Liver (tissue), 9 donors: ENCODE results near the gene XXYLT1. TPM values are rescaled to one million over a fixed set of nuclear protein-coding genes. Genes with fewer than 3 reads are reported as not detected.

Experiments
- DNase-seq: peaks from one replicate; pipeline ENCODE4 v3.0.0-alpha.2; 2017; ENCODE audit warnings: low spot score
- H3K27ac ChIP-seq, 2 donors: one replicate each; pipeline ENCODE4 v1.7.0; 2013; ENCODE audit warnings: inconsistent platforms in 2 of 2, low read length in 2 of 2, control low read depth in 1 of 2, low read depth in 1 of 2, mild to moderate bottlenecking in 1 of 2
- H3K27me3 ChIP-seq, 4 donors: one replicate each; pipeline versions ENCODE4 v1.6.1 to v1.7.0; 2013; ENCODE audit warnings: low read length in 3 of 4, inconsistent platforms in 1 of 4, mild to moderate bottlenecking in 1 of 4, moderate library complexity in 1 of 4; ENCODE audit not compliant: control insufficient read depth in 4 of 4, insufficient read depth in 4 of 4
- H3K36me3 ChIP-seq, 4 donors: one replicate each; pipeline versions ENCODE4 v1.6.1 to v1.7.0; 2013; ENCODE audit warnings: low read length in 3 of 4, mild to moderate bottlenecking in 3 of 4, low read depth in 1 of 4, moderate library complexity in 1 of 4; ENCODE audit not compliant: control insufficient read depth in 4 of 4, insufficient read depth in 3 of 4
- H3K4me1 ChIP-seq, 4 donors: one replicate each; pipeline versions ENCODE4 v1.6.1 to v1.7.0; 2013; ENCODE audit warnings: low read length in 3 of 4, mild to moderate bottlenecking in 3 of 4, moderate library complexity in 1 of 4; ENCODE audit not compliant: control insufficient read depth in 4 of 4, insufficient read depth in 4 of 4
- H3K4me3 ChIP-seq, 3 donors: one replicate each; pipeline versions ENCODE4 v1.6.1 to v1.7.0; 2013; ENCODE audit warnings: low read length in 3 of 3, control low read depth in 1 of 3, low read depth in 1 of 3, mild to moderate bottlenecking in 1 of 3
- H3K9ac ChIP-seq, 2 donors: one replicate each; pipeline ENCODE4 v1.7.0; 2013; ENCODE audit warnings: low read length in 2 of 2, mild to moderate bottlenecking in 2 of 2, moderate library complexity in 2 of 2, control low read depth in 1 of 2, low read depth in 1 of 2
- H3K9me3 ChIP-seq, 4 donors: one replicate each; pipeline versions ENCODE4 v1.6.1 to v1.7.0; 2013; ENCODE audit warnings: low read length in 3 of 4; ENCODE audit not compliant: control insufficient read depth in 4 of 4
- CTCF ChIP-seq: fragments of 150-350 bp; IDR thresholded peaks from 2 replicates; pipeline ENCODE4 v1.5.1; 2017; ENCODE audit warnings: improper control_type of control experiment, low read depth, low read length; ENCODE audit not compliant: missing input control
- EGR1 ChIP-seq, 2 donors: IDR thresholded peaks; 2 replicates each; pipeline ENCODE4 v1.6.1; 2016 to 2018; ENCODE audit warnings: antibody characterized with exemption in 2 of 2, low read depth in 2 of 2
- FOXA1 ChIP-seq: IDR thresholded peaks from 2 replicates; pipeline ENCODE4 v1.6.1; 2016; ENCODE audit warnings: antibody characterized with exemption
- FOXA2 ChIP-seq: IDR thresholded peaks from 2 replicates; pipeline ENCODE4 v1.6.1; 2016; ENCODE audit warnings: antibody characterized with exemption
- GABPA ChIP-seq, 2 donors: IDR thresholded peaks in 1 of 2; conservative IDR thresholded peaks in 1 of 2; 2 replicates each; pipeline ENCODE4 v1.6.1; 2016; ENCODE audit warnings: antibody characterized with exemption in 2 of 2, mild to moderate bottlenecking in 1 of 2, moderate library complexity in 1 of 2
- HNF4A ChIP-seq, 2 donors: conservative IDR thresholded peaks; 2 replicates each; pipeline ENCODE4 v1.6.1; 2016; ENCODE audit warnings: antibody characterized with exemption in 2 of 2, mild to moderate bottlenecking in 2 of 2
- HNF4G ChIP-seq: IDR thresholded peaks from 2 replicates; pipeline ENCODE4 v1.6.1; 2016; ENCODE audit warnings: antibody characterized with exemption
- JUND ChIP-seq, 2 donors: IDR thresholded peaks; 2 replicates each; pipeline ENCODE4 v1.6.1; 2016; ENCODE audit warnings: antibody characterized with exemption in 2 of 2
- MAX ChIP-seq: IDR thresholded peaks from 2 replicates; pipeline ENCODE4 v1.6.1; 2016; ENCODE audit warnings: antibody characterized with exemption
- NR2F2 ChIP-seq: IDR thresholded peaks from 2 replicates; pipeline ENCODE4 v1.6.1; 2016; ENCODE audit warnings: antibody characterized with exemption
- RAD21 ChIP-seq, 2 donors: IDR thresholded peaks; 2 replicates each; pipeline ENCODE4 v1.6.1; 2016; ENCODE audit warnings: antibody characterized with exemption in 2 of 2, mild to moderate bottlenecking in 2 of 2
- REST ChIP-seq: IDR thresholded peaks from 2 replicates; pipeline ENCODE4 v1.6.1; 2016; ENCODE audit warnings: antibody characterized with exemption, mild to moderate bottlenecking
- RXRA ChIP-seq, 2 donors: IDR thresholded peaks; 2 replicates each; pipeline ENCODE4 v1.6.1; 2017 to 2018; ENCODE audit warnings: antibody characterized with exemption in 2 of 2, mild to moderate bottlenecking in 1 of 2
- SP1 ChIP-seq: IDR thresholded peaks from 2 replicates; pipeline ENCODE4 v1.6.1; 2018; ENCODE audit warnings: antibody characterized with exemption, mild to moderate bottlenecking
- TAF1 ChIP-seq: conservative IDR thresholded peaks from 2 replicates; pipeline ENCODE4 v1.6.1; 2016; ENCODE audit warnings: antibody characterized with exemption, mild to moderate bottlenecking
- YY1 ChIP-seq: IDR thresholded peaks from 2 replicates; pipeline ENCODE4 v1.6.1; 2016; ENCODE audit warnings: antibody characterized with exemption, mild to moderate bottlenecking
- WGBS: extraction: QIAGEN DNeasy Blood & Tissue Kit; methylation state at CpG from one replicate; pipeline ENCODE4 v1.1.7; 2013; 5-methylcytosine and 5-hydroxymethylcytosine counted together
- polyA plus RNA-seq, 2 donors: library from polyadenylated mRNA; stranded (reverse) in 1 of 2; unstranded in 1 of 2; fragments of 200-250 nt in 1 of 2; fragments of >200 nt in 1 of 2; fragmentation: Nextera tagmentation in 1 of 2; extraction: Ambion mirVana in 1 of 2; gene quantifications; one replicate each; pipeline versions ENCODE4 v1.2.1 to v1.2.3, GENCODE V29; 2013 to 2015
- total RNA-seq, 2 donors: library from RNA; depleted of rRNA; stranded (reverse); fragments of >200 nt; gene quantifications; one replicate each; pipeline ENCODE4 v1.2.3, GENCODE V29; 2014
- TF ChIP-seq, protein P1 (sequence below): IDR thresholded peaks from 2 replicates; pipeline ENCODE4 v1.6.1; 2016; ENCODE audit warnings: antibody characterized with exemption
- TF ChIP-seq, protein P2 (sequence below): IDR thresholded peaks from 2 replicates; pipeline ENCODE4 v1.6.1; 2016; ENCODE audit warnings: antibody characterized with exemption
- donor health status: healthy.
- donor health status: healthy.
- donor health status: healthy.
- donor health status: healthy.
- donor health status: healthy.

The XXYLT1 gene
- total and polyA plus RNA-seq, 4 donors, result 0.93 to 7.6 (median 2.8) TPM

DNA sequence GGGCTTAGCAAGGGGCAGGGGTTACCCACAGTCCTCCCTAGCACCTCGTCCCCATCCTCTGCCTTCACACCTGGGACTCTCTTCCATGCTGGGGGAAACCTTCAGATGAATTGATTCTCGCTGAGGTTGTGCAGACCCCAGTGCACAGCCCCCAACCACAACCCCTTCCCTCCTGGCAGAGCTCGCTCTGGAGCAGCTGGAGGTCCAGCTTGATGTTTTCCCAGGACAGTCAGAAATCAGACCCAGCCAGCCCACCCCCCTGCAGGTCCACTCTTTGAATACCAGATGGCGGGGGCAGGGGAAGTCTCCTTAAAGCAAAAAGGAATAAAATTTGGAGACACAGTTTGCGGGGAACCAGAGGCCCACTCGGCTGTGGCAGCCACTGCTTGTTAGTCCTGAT lies 234.4 kb downstream of the XXYLT1 start:
- no peak overlapping the region for H3K27ac ChIP-seq
- H3K4me3 ChIP-seq, result no peak overlapping the region
- no peak for DNase-seq
- H3K36me3 ChIP-seq, result no peaks in the 10 kb centered on the region
- peaks cover 21 to 39% (median 34%) of the 10 kb centered on the region in 4 donors for H3K4me1 ChIP-seq
- no peaks in the 10 kb centered on the region for H3K27me3 ChIP-seq
- WGBS, result 92% methylated on average over 6 of the region's 6 CpGs
- H3K9me3 ChIP-seq, result no peaks in the 10 kb centered on the region
- TF ChIP-seq NR2F2 (no peak), TAF1 (no peak), REST (no peak), RAD21 (IDR thresholded peaks at IDR 0.05) (no peak), EGR1 (IDR thresholded peaks at IDR 0.05; ENCODE audit: low read depth in 2 of 2) (no peak), YY1 (no peak), FOXA2 (no peak), JUND (IDR thresholded peaks at IDR 0.05) (no peak), MAX (no peak), HNF4G (no peak), GABPA (IDR thresholded peaks at IDR 0.05 in 1 of 2, conservative IDR thresholded peaks at IDR 0.05 in 1 of 2) (no peak), RXRA (IDR thresholded peaks at IDR 0.05) (no peak), FOXA1 (no peak), CTCF (no peak), HNF4A (conservative IDR thresholded peaks at IDR 0.05) (no peak)
- TF ChIP-seq, protein P1, sequence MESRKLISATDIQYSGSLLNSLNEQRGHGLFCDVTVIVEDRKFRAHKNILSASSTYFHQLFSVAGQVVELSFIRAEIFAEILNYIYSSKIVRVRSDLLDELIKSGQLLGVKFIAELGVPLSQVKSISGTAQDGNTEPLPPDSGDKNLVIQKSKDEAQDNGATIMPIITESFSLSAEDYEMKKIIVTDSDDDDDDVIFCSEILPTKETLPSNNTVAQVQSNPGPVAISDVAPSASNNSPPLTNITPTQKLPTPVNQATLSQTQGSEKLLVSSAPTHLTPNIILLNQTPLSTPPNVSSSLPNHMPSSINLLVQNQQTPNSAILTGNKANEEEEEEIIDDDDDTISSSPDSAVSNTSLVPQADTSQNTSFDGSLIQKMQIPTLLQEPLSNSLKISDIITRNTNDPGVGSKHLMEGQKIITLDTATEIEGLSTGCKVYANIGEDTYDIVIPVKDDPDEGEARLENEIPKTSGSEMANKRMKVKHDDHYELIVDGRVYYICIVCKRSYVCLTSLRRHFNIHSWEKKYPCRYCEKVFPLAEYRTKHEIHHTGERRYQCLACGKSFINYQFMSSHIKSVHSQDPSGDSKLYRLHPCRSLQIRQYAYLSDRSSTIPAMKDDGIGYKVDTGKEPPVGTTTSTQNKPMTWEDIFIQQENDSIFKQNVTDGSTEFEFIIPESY, result no peak
- TF ChIP-seq, protein P2, sequence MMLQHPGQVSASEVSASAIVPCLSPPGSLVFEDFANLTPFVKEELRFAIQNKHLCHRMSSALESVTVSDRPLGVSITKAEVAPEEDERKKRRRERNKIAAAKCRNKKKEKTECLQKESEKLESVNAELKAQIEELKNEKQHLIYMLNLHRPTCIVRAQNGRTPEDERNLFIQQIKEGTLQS, result no peak
- no peak overlapping the region for H3K9ac ChIP-seq

DNA sequence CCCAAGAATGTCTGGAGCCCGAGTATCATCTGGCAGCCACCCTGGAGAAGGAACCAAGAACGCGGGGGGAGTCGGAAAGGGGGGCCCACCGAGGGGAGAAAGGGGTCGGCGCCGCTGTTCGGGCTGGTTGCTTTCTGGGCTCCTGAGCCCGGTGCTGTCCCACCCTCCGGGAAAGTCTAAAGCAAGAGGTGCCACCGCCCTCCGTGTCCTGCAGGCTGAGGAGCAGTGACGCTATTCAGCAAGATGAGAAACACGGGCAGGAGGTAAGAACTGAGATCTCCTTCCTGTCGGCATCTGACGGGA lies 234.8 kb downstream of the XXYLT1 start:
- H3K36me3 ChIP-seq, result no peaks in the 10 kb centered on the region
- peaks cover 24 to 41% (median 38%) of the 10 kb centered on the region in 4 donors for H3K4me1 ChIP-seq
- H3K27ac ChIP-seq, result no peak overlapping the region
- no peaks in the 10 kb centered on the region for H3K9me3 ChIP-seq
- 89% methylated on average over 17 of the region's 17 CpGs for WGBS
- H3K9ac ChIP-seq, result no peak overlapping the region
- H3K4me3 ChIP-seq, result no peak overlapping the region
- no peaks in the 10 kb centered on the region for H3K27me3 ChIP-seq
- no peak for DNase-seq
- TF ChIP-seq, protein P1, result no peak
- no peak for TF ChIP-seq SP1
- TF ChIP-seq TAF1, result no peak
- no peak for TF ChIP-seq HNF4A (conservative IDR thresholded peaks at IDR 0.05)
- no peak for TF ChIP-seq HNF4G
- TF ChIP-seq REST, result no peak
- no peak for TF ChIP-seq RAD21 (IDR thresholded peaks at IDR 0.05)
- TF ChIP-seq EGR1 (IDR thresholded peaks at IDR 0.05; ENCODE audit: low read depth in 2 of 2), result no peak
- no peak for TF ChIP-seq FOXA1
- TF ChIP-seq NR2F2, result no peak
- TF ChIP-seq JUND (IDR thresholded peaks at IDR 0.05), result no peak
- no peak for TF ChIP-seq FOXA2
